ENCODE data around the gene KCNJ4.
"Not testable (repeated sequence)": the region's sequence is repeated elsewhere in the genome, so short reads cannot be mapped to it uniquely, and the experiment has no call there.

KCNJ4 gene

GRCh38 chr22:38386918-38387317 is 68.1 kb downstream of the KCNJ4 start:
- DNase-seq (ENCODE audit: low read depth); H3K4me3 ChIP-seq (ENCODE audit: low read depth, low read length): not testable (repeated sequence)

DNA sequence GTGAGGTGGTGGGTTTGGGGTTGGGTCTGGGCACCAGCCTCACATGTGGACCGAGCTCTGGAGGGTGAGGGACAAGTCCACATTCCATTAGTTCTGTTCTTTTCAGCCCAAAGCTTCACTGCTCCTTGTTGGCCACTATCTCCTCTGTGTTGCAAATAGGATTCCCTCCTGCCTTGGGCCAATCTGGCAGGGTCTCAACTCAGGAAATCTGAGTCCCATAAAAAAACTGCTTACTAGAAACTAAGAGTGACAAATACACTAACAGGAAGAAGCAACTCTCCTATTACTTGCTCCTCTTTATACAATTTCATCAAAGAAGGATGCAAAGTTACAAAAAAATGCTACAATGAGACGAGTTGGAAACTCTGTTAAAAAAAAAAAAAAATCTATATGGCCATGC is 71.6 kb downstream of the KCNJ4 start:
- H3K4me3 ChIP-seq (ENCODE audit: low read depth, low read length) = no peak overlapping the region
- no peak for DNase-seq (ENCODE audit: low read depth)
- TF ChIP-seq, protein P1, sequence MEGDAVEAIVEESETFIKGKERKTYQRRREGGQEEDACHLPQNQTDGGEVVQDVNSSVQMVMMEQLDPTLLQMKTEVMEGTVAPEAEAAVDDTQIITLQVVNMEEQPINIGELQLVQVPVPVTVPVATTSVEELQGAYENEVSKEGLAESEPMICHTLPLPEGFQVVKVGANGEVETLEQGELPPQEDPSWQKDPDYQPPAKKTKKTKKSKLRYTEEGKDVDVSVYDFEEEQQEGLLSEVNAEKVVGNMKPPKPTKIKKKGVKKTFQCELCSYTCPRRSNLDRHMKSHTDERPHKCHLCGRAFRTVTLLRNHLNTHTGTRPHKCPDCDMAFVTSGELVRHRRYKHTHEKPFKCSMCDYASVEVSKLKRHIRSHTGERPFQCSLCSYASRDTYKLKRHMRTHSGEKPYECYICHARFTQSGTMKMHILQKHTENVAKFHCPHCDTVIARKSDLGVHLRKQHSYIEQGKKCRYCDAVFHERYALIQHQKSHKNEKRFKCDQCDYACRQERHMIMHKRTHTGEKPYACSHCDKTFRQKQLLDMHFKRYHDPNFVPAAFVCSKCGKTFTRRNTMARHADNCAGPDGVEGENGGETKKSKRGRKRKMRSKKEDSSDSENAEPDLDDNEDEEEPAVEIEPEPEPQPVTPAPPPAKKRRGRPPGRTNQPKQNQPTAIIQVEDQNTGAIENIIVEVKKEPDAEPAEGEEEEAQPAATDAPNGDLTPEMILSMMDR (IDR thresholded peaks at IDR 0.05; ENCODE audit: control insufficient read depth, extremely low read depth, insufficient read depth) = no peak

- not testable (repeated sequence) for DNase-seq (ENCODE audit: low read depth)
Observed at GRCh38 chr22:38381371-38381770, 73.6 kb downstream of the KCNJ4 start.

More at GRCh38 chr22:38381371-38381770, 73.6 kb downstream of the KCNJ4 start:
- not testable (repeated sequence) for H3K4me3 ChIP-seq (ENCODE audit: low read depth, low read length)
